Ramos (cell line): ENCODE results near the gene GRM2.

Source experiments
- in situ Hi-C: fragments of 300-500 bp; cut with MboI; formaldehyde crosslinking; loops from one replicate; pipeline ENCODE4 v1.14.3; 2022; ENCODE audit warnings: low sequenced_read_pairs; ENCODE audit not compliant: unreplicated experiment

GRM2 gene

DNA sequence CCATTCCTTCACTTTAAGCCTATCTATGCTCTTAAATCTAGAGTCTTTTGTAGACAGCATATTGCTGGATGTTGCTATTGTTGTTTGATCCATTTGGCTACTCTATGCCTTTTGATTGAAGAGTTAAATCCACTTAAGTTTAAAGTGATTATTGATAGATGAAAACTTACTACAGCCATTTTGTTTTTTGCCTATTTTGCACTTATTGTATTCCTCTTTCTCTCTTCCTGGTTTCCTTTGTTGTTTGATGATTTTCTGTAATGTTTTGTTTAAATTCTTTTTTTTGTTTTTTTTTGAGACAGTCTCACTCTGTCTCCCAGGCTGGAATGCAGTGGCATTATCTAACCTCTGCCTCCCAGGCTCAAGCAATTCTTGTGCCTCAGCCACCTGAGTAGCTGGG, 52.3 kb downstream of the GRM2 start:
- in situ Hi-C loops: no loop called here
